ENCODE measurements around the gene ECT2L. TPM values are rescaled to one million over a fixed set of nuclear protein-coding genes. Genes with fewer than 3 reads are reported as not detected.

Gene ECT2L
- total and polyA plus RNA-seq, 3 donors from 2014 or later, result 0.16 to 1.6 (median 0.19) TPM

DNA sequence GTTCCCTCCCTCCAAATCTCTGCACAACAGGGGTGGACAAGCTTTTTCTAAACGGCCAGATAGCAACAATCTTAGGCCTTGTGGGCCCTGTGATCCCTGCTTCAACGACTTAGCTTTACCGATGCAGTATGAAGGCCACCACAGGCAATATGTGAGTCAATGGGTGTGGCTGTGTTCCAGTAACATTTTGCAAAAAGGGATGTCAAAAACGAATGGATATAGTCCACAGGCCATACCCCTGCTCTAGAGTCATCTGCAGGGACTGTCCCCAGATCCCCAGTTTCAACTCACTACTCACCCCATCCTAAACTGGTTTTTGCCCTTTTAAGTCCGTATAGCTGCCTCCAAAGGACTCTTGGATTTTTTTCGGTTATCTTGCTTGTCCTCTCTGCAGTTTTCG is 34.4 kb downstream of the ECT2L start:
- peaks cover 9% of the 10 kb centered on the region for H3K4me1 ChIP-seq
- intact Hi-C loops (cut with DNase I; ENCODE audit: low total_unique reads), result no loop called here
- H3K36me3 ChIP-seq (ENCODE audit: low read depth, missing control alignments), result no peaks in the 10 kb centered on the region
- no peaks in the 10 kb centered on the region for H3K9me3 ChIP-seq
- H3K27ac ChIP-seq, result no peak overlapping the region
- DNase-seq, result no peak
- H3K4me3 ChIP-seq, result no peak overlapping the region
- no peak for TF ChIP-seq POLR2A (IDR thresholded peaks at IDR 0.05)
- TF ChIP-seq, protein P1, sequence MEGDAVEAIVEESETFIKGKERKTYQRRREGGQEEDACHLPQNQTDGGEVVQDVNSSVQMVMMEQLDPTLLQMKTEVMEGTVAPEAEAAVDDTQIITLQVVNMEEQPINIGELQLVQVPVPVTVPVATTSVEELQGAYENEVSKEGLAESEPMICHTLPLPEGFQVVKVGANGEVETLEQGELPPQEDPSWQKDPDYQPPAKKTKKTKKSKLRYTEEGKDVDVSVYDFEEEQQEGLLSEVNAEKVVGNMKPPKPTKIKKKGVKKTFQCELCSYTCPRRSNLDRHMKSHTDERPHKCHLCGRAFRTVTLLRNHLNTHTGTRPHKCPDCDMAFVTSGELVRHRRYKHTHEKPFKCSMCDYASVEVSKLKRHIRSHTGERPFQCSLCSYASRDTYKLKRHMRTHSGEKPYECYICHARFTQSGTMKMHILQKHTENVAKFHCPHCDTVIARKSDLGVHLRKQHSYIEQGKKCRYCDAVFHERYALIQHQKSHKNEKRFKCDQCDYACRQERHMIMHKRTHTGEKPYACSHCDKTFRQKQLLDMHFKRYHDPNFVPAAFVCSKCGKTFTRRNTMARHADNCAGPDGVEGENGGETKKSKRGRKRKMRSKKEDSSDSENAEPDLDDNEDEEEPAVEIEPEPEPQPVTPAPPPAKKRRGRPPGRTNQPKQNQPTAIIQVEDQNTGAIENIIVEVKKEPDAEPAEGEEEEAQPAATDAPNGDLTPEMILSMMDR (IDR thresholded peaks at IDR 0.05), result no peak
- no peaks in the 10 kb centered on the region for H3K27me3 ChIP-seq
- 76 to 87% methylated on average over 7 of the region's 7 CpGs for WGBS, 2 donors

DNA sequence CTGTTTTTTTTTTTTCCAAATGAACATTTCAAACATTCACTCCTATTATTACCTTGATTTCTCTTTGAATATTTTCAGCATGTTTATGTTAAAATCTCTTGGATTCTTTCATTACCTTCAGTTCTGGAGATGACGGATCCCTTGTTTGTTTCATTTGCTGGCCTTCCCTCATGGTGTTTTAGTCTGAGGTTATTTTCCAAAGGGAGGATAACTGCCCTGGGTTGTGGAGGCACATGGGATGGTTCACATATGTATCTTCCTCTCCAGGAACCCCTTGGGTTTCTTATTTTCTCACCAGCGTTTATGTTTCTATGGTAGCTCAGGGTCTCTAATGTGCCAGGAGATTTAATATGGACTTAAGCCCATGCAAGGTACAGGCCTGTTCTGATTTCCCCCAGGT is 36.3 kb downstream of the ECT2L start:
- TF ChIP-seq POLR2A (IDR thresholded peaks at IDR 0.05), result no peak
- TF ChIP-seq, protein P1 (IDR thresholded peaks at IDR 0.05), result no peak
- WGBS, 2 donors, result 90 to 97% methylated on average over 2 of the region's 2 CpGs
- no peak overlapping the region for H3K4me3 ChIP-seq
- no peaks in the 10 kb centered on the region for H3K9me3 ChIP-seq
- H3K27ac ChIP-seq, result no peak overlapping the region
- no peaks in the 10 kb centered on the region for H3K27me3 ChIP-seq
- H3K36me3 ChIP-seq (ENCODE audit: low read depth, missing control alignments), result no peaks in the 10 kb centered on the region
- DNase-seq, result no peak
- intact Hi-C loops (cut with DNase I; ENCODE audit: low total_unique reads), result no loop called here
- peaks cover 9% of the 10 kb centered on the region for H3K4me1 ChIP-seq

DNA sequence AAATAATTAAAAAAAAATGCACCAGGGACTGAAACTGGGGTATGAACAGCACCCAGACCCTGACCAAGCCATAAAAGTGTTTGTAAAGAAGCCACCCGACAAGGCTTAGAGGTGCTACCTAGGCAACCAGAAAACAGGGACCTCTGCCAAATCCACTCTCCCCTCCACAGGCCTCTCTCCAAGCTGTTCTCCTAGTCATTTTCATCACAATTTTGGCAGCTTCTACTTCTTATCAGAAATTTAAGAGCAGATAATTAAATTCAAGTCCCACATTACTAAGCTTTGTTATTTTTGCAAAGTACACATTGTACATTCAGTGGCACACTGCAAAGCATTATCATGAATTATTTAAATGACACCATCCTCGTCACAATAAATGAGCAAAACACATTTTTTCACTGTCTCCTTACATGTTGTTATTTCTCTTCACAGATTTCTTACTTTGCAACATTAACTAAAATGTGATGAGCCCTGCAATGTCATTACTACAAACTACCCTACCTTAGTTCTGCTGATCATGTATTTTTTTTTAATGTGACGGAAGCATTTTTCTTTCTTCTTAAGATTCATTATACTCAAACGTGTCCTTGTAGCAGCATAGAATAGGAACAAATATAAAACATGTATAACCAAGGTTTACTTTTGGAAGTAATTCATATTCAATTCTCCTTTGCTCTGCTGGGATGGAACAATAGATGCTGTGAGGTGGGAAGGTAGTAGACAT is 38.1 kb downstream of the ECT2L start:
- Histone ChIP-seq H3K4me3 (no peak overlapping the region), H3K4me1 (peaks cover 9% of the 10 kb centered on the region), H3K9me3 (no peaks in the 10 kb centered on the region), H3K36me3 (ENCODE audit: low read depth, missing control alignments) (no peaks in the 10 kb centered on the region), H3K27ac (no peak overlapping the region), H3K27me3 (no peaks in the 10 kb centered on the region)
- intact Hi-C loops (cut with DNase I; ENCODE audit: low total_unique reads), result no loop called here
- peak; percentile 63 for DNase-seq
- WGBS, 2 donors, result 27 to 38% methylated on average over 4 of the region's 4 CpGs
- TF ChIP-seq, protein P1 (IDR thresholded peaks at IDR 0.05), result no peak
- TF ChIP-seq POLR2A (IDR thresholded peaks at IDR 0.05), result no peak

DNA sequence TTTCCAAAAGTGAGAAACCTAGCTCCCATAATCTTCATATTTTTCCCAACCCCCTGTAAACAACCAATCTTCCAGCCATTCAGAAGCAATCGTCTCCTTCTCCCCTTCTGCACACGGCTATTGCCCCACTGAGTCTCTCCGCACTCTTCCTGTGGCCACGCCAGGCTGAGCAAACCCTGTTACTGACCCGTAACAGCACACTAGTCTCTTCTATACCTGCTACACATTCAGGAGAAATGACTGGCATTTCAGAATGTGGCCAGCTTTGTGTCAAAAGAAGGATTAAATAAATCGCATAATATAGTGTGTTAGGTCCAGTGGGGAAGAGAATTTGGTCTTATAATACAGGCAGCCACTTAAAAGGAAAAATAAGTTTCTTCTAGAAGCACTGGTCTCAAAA is 41.4 kb downstream of the ECT2L start:
- no peaks in the 10 kb centered on the region for H3K9me3 ChIP-seq
- H3K27ac ChIP-seq, result no peak overlapping the region
- peaks cover 9% of the 10 kb centered on the region for H3K4me1 ChIP-seq
- TF ChIP-seq POLR2A (IDR thresholded peaks at IDR 0.05), result no peak
- TF ChIP-seq, protein P1 (IDR thresholded peaks at IDR 0.05), result no peak
- intact Hi-C loops (cut with DNase I; ENCODE audit: low total_unique reads), result no loop called here
- H3K27me3 ChIP-seq, result no peaks in the 10 kb centered on the region
- no peaks in the 10 kb centered on the region for H3K36me3 ChIP-seq (ENCODE audit: low read depth, missing control alignments)
- DNase-seq, result no peak
- no peak overlapping the region for H3K4me3 ChIP-seq
- 83 to 94% methylated on average over 6 of the region's 6 CpGs for WGBS, 2 donors

DNA sequence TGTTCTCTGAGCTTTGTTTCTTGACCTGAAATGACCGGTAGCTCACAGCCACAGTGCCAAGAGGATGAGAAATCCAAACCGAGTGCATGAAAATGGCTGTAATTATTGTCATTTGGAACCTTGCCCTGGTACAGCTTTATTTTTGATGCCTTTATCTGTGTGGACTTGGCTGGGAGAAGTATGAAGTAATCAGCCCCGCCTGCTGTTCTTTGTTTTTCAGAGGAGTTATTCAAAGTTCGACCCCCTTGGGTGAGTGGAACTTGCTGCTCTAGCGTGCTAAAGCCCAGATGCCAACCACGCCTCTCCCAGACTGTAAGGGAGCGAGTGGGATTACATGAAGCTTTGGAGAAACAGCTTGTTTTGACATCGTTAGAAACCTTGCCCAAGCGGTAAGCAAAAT is 48.3 kb downstream of the ECT2L start:
- WGBS, 2 donors, result 47 to 48% methylated on average over 9 of the region's 9 CpGs
- TF ChIP-seq, protein P1 (IDR thresholded peaks at IDR 0.05), result no peak
- no peak for TF ChIP-seq POLR2A (IDR thresholded peaks at IDR 0.05)
- DNase-seq, result peak; percentile 36

More for the DNA sequence above, 48.3 kb downstream of the ECT2L start:
- Histone ChIP-seq H3K27me3 (no peaks in the 10 kb centered on the region), H3K4me3 (no peak overlapping the region), H3K9me3 (no peaks in the 10 kb centered on the region), H3K36me3 (ENCODE audit: low read depth, missing control alignments) (no peaks in the 10 kb centered on the region), H3K4me1 (peaks cover 6% of the 10 kb centered on the region), H3K27ac (no peak overlapping the region)
- intact Hi-C loops (cut with DNase I; ENCODE audit: low total_unique reads), result no loop called here

Data from testis (tissue), 3 donors.